Measurements from ENCODE around the gene MTCL3.

DNA sequence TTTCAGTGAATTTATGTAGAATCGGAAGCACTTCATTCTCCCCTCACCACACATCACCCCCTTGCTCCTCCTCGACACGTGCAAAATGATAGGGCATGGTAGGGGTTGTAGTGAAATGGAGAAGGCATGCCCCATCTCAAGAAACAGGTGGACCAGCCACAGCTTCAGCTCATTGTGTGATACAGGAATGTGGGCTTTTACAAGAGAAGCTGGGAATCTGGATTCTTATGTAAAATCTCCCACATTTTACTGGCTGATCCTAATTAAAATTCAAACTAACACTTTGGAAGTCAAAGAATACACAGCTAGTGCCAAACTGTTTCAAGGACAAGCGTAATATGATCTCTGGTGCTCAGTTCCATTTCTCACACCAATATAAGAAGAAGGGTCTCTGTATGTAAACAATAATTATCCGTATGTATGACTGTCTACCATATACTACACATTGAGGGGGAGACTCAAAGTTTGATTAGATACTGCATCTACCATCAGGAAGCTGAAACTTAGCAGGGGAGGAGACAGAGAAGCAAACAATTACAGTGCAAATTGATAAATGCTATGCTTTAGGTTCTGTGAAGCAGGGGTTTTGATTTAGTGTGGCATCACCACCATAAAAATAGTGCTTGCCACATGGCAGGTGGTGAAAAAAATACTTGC, 35.6 kb downstream of the MTCL3 start:
- TF ChIP-seq, protein P1, sequence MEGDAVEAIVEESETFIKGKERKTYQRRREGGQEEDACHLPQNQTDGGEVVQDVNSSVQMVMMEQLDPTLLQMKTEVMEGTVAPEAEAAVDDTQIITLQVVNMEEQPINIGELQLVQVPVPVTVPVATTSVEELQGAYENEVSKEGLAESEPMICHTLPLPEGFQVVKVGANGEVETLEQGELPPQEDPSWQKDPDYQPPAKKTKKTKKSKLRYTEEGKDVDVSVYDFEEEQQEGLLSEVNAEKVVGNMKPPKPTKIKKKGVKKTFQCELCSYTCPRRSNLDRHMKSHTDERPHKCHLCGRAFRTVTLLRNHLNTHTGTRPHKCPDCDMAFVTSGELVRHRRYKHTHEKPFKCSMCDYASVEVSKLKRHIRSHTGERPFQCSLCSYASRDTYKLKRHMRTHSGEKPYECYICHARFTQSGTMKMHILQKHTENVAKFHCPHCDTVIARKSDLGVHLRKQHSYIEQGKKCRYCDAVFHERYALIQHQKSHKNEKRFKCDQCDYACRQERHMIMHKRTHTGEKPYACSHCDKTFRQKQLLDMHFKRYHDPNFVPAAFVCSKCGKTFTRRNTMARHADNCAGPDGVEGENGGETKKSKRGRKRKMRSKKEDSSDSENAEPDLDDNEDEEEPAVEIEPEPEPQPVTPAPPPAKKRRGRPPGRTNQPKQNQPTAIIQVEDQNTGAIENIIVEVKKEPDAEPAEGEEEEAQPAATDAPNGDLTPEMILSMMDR (IDR thresholded peaks at IDR 0.05; ENCODE audit: insufficient read depth, low read length, poor library complexity, severe bottlenecking), result no peak
- TF ChIP-seq EZH2phosphoT487 (conservative IDR thresholded peaks at IDR 0.05; ENCODE audit: low read length), result no peak

All from SU-DHL-6 (cell line).